HG02970 (cell line): Measurements from ENCODE around the gene ARHGAP28.
"Not testable (repeated sequence)": the region's sequence is repeated elsewhere in the genome, so short reads cannot be mapped to it uniquely, and the experiment has no call there.

ENCODE experiments used
- ATAC-seq: cut with Tn5 transposase; IDR thresholded peaks from one replicate; pipeline ENCODE4 v1.9.1; 2021; ENCODE audit warnings: mild to moderate bottlenecking, moderate library complexity, moderate number of reproducible peaks; ENCODE audit not compliant: unreplicated experiment, low FRiP score

ARHGAP28 gene

GRCh38 chr18:6811816-6812215 is 82.3 kb downstream of the ARHGAP28 start:
- ATAC-seq: no peak

- ATAC-seq: no peak
Measured at GRCh38 chr18:6814882-6815425, 85.4 kb downstream of the ARHGAP28 start.

GRCh38 chr18:6816154-6816553 is 86.6 kb downstream of the ARHGAP28 start:
- ATAC-seq: no peak

DNA sequence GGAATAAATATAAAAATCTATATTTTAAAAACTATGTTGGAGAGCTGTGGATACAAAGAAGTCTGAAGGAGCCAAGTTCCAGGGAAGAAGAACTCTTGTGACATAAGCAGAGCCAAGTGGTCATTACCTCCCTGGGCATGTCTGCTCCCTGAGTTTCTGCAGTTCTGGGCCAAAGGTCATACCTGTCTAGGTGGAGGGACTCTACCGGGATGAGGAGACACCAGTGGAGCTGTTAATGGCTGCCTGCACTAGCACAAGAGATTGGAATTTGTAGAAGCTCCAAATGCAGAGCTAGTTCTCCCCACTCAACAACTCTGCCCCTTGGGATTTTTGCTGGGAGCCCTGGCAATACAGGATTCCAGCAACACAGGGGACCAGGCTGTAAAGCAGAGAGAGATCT is 89.8 kb downstream of the ARHGAP28 start:
- ATAC-seq: no peak

DNA sequence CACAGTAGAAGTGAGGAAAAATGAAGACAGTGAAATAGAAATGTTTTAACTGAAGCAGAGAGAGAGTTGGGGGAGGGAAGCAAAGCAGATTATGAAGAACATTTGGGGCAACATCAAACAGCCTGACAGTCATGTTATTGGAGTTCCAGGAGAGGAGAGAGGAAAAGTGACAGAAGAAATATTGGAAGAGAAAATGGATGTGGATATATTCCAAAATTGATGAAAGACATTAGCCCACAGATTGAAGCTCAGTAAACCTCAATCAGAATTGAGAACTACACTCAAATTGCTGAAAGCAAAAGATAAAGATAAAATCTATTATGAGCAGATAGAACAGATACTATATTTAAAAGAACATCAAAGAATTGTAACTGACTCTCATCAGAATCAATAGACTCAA is 90.8 kb downstream of the ARHGAP28 start:
- no peak for ATAC-seq

- no peak for ATAC-seq
Measured at GRCh38 chr18:6821356-6821755, 91.8 kb downstream of the ARHGAP28 start.

DNA sequence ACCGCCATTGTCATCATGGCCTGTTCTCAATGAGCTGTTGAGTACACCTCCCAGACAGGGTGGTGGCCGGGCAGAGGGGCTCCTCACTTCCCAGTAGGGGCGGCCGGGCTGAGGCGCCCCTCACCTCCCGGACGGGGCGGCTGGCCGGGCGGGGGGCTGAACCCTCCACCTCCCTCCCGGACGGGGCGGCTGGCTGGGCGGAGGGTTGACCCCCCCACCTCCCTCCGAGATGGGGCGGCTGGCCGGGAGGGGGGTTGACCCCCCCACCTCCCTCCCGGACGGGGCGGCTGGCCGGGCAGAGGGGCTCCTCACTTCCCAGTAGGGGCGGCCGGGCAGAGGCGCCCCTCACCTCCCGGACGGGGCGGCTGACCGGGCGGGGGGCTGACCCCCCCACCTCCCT is 97.6 kb downstream of the ARHGAP28 start:
- not testable (repeated sequence) for ATAC-seq

DNA sequence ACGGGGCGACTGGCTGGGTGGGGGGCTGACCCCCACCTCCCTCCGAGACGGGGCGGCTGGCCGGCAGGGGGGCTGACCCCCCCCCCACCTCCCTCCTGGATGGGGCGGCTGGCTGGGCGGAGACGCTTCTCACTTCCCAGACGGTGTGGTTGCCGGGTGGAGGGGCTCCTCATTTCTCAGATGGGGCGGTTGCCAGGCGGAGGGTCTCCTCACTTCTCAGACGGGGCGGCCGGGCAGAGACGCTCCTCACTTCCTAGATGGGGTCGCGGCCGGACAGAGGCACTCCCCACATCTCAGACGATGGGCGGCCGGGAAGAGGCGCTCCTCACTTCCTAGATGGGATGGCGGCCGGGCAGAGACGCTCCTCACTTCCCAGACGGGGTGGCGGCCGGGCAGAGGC is 98.0 kb downstream of the ARHGAP28 start:
- not testable (repeated sequence) for ATAC-seq

DNA sequence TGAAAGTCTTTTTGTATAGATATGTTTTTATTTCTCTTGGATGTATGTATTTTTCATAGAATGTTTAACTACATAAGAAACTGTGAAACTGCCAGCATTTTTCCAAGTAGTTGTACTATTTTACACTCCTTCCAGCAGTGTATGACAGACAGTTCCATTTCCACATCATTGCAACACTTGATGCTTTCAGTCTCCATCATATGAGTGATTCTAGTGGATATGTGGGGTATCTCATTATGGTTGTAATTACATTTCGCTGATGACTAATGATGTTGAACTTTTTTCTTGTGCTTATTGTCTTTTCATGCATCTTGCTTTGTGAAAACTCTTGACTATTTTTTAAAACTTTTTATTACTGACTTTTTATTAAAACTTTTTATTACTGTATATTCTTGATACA is 101.4 kb downstream of the ARHGAP28 start:
- no peak for ATAC-seq

GRCh38 chr18:6835345-6835744 is 105.8 kb downstream of the ARHGAP28 start:
- ATAC-seq: no peak

DNA sequence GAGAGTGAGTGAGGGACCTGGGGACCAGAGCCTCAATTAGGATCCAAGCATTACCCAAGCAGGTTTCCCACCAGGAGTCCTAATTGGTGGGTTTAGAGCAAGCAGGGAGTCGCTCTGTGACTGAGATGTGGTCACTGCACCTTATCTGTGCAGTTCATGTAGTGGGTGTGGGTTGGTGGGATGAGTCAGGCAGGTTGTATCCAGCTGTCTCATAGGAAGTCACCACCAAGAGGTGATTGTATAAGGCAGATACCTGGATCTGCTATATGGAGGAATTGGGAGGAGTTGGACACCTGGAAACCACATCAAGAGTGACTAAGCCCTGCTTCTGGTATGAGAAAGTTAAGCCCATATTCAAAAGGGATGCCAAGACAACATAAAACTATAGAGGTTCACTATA is 106.8 kb downstream of the ARHGAP28 start:
- ATAC-seq: no peak

DNA sequence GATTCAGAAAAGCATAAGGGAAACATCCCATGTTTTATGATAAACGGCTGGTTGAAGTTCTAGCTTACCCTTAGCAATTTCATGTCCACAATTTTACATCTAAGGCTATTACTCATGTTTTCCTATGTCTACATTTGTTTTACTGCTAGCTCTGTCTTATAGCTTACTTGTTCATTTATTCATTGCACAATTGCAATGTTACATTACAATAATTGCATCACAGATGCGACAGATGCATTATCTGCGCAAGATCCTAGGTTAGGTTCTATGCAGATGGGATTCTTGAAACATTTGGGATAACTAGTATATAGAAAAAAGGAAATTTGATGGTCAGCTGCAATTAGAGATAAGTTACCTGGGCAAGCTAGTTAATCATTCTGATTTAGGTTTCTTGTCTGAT is 108.4 kb downstream of the ARHGAP28 start:
- ATAC-seq: no peak

GRCh38 chr18:6842081-6842480 is 112.6 kb downstream of the ARHGAP28 start:
- ATAC-seq: no peak

DNA sequence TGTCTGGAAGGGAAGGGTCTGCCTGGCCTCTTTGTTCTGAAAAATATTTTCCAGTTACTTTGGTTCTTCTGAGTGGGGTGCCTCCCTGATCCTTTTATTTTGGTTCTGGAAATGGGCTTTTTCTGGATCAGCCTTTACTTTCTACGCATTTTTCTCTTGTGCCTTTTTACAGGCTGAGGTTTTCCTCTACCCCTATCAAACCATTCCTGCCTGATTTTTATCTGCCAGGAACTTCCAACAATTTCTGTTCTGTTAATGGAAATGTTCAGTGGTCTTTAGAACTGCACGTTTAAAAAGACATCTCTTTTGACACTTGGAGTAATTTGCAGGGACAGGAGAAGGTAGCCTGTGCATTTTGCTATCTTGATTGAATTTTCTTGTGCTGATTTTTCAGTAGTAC is 113.8 kb downstream of the ARHGAP28 start:
- no peak for ATAC-seq

- ATAC-seq: not testable (repeated sequence)
Measured at GRCh38 chr18:6845521-6845920, 116.0 kb downstream of the ARHGAP28 start.

DNA sequence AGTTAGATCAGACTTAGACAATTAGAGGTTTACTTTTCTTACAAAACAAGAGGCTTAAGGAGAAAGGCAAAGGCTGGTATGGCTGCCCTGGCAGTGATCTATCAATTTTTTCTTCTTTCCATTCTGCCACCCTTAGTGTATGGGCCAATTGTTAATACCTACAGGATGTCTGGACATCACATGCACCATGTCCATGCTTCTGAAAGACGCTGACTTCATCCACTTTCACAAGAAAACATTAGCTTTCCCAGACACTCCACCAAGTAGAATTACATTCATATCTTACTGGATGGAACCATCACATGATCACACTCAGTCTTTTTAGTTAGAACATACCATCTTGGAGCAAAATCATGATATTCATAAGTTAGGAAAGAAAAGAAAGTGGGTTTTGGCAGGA is 120.9 kb downstream of the ARHGAP28 start:
- no peak for ATAC-seq

- no peak for ATAC-seq
Measured at GRCh38 chr18:6851480-6851879, 122.0 kb downstream of the ARHGAP28 start.

DNA sequence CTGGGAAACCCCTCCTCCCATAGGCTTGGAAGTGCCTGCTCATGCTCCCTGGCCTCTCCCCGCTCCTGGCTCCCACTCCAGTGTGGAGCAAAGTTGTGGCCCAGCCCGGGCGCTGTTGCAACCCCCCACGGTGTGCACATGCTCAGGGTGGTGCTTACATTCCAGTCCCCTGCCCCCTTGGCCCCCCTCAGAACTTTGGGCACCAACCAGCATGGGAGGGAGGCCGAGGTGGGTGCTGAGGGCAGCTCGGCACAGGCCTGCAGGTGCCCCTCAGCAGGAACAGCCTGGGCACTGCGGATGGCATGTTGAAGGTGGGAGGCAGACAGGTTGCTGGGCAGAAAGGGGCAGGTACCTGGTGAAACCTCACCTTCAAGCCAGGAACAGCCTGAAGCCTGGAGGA is 125.3 kb downstream of the ARHGAP28 start:
- ATAC-seq: no peak

DNA sequence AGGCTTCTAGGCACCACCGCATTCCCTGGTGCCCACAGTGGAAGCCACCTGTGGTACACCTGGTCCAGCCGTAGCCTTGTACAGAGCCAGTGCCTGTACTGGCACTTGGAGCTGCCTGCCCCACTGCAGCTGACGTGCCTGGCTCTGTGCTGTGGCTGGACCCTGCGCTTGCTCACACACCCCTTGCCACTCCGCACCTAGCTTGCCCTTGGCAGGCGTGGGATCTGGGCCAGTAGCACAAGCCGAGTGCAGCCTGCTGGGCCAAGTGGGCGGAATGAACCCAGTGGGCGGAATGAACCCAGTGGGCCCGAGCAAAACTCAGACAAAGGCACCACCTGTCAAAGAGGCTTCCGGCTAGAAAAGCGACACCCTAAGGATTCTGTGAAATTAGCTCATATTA is 126.3 kb downstream of the ARHGAP28 start:
- ATAC-seq: no peak

DNA sequence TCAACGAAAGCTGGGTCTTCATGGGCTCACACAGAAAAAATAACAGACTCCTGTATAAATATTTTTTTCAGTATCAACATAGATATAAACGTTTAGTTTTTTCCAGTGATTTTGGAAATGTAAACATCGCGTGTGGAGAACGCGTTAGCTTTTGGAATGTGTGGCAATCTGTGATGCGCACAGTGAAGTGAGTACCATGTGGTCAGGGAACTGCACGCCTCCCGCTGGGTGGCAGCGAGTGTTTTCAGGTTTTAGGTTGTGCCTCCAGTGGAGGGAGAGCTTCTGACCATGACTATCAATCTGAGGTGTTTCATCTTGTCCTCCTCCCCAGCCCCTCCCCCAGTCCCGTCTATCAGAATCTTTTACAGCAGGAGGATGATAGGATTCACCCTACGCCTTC is 127.8 kb downstream of the ARHGAP28 start:
- ATAC-seq: no peak

- ATAC-seq: no peak
Measured at GRCh38 chr18:6859676-6860422, 130.3 kb downstream of the ARHGAP28 start.

GRCh38 chr18:6860804-6861448 is 131.4 kb downstream of the ARHGAP28 start:
- no peak for ATAC-seq
